ENCODE results near the gene EPHA8.

Gene EPHA8

GRCh38 chr1:22597301-22597965, 34.1 kb downstream of the EPHA8 start:
- no peaks in the 10 kb centered on the region for H3K9me3 ChIP-seq (ENCODE audit: control insufficient read depth, low read length)
- peaks cover 54% of the 10 kb centered on the region for H3K27me3 ChIP-seq (replicated peaks; ENCODE audit: control insufficient read depth, insufficient read depth, low read length)
- no peak overlapping the region for H3K9ac ChIP-seq (ENCODE audit: low read length)
- H3K4me1 ChIP-seq (ENCODE audit: control insufficient read depth, insufficient read depth, low read length), result no peaks in the 10 kb centered on the region
- no peak overlapping the region for H3K4me3 ChIP-seq (ENCODE audit: low read length)
- no peak for DNase-seq (ENCODE audit: low read depth)
- no peaks in the 10 kb centered on the region for H3K36me3 ChIP-seq (ENCODE audit: control insufficient read depth, insufficient read depth, low read length, severe bottlenecking)

GRCh38 chr1:22597996-22598395, 34.7 kb downstream of the EPHA8 start:
- Histone ChIP-seq H3K4me1 (ENCODE audit: control insufficient read depth, insufficient read depth, low read length) (no peaks in the 10 kb centered on the region), H3K9me3 (ENCODE audit: control insufficient read depth, low read length) (no peaks in the 10 kb centered on the region), H3K36me3 (ENCODE audit: control insufficient read depth, insufficient read depth, low read length, severe bottlenecking) (no peaks in the 10 kb centered on the region), H3K4me3 (ENCODE audit: low read length) (no peak overlapping the region), H3K9ac (ENCODE audit: low read length) (no peak overlapping the region), H3K27me3 (replicated peaks; ENCODE audit: control insufficient read depth, insufficient read depth, low read length) (peaks cover 53% of the 10 kb centered on the region)
- no peak for DNase-seq (ENCODE audit: low read depth)

- Histone ChIP-seq H3K9ac (ENCODE audit: low read length) (no peak overlapping the region), H3K36me3 (ENCODE audit: control insufficient read depth, insufficient read depth, low read length, severe bottlenecking) (no peaks in the 10 kb centered on the region), H3K9me3 (ENCODE audit: control insufficient read depth, low read length) (no peaks in the 10 kb centered on the region), H3K4me3 (ENCODE audit: low read length) (no peak overlapping the region), H3K4me1 (ENCODE audit: control insufficient read depth, insufficient read depth, low read length) (no peaks in the 10 kb centered on the region), H3K27me3 (replicated peaks; ENCODE audit: control insufficient read depth, insufficient read depth, low read length) (peaks cover 53% of the 10 kb centered on the region)
- no peak for DNase-seq (ENCODE audit: low read depth)
Observed at GRCh38 chr1:22598736-22599135, 35.4 kb downstream of the EPHA8 start.

- no peaks in the 10 kb centered on the region for H3K4me1 ChIP-seq (ENCODE audit: control insufficient read depth, insufficient read depth, low read length)
- DNase-seq (ENCODE audit: low read depth), result no peak
- no peak overlapping the region for H3K9ac ChIP-seq (ENCODE audit: low read length)
- peaks cover 63% of the 10 kb centered on the region for H3K27me3 ChIP-seq (replicated peaks; ENCODE audit: control insufficient read depth, insufficient read depth, low read length)
- no peak overlapping the region for H3K4me3 ChIP-seq (ENCODE audit: low read length)
- H3K9me3 ChIP-seq (ENCODE audit: control insufficient read depth, low read length), result peaks cover 6% of the 10 kb centered on the region
- no peaks in the 10 kb centered on the region for H3K36me3 ChIP-seq (ENCODE audit: control insufficient read depth, insufficient read depth, low read length, severe bottlenecking)
Observed at GRCh38 chr1:22600071-22600816, 37.0 kb downstream of the EPHA8 start.

- Histone ChIP-seq H3K4me3 (ENCODE audit: low read length) (no peak overlapping the region), H3K9me3 (ENCODE audit: control insufficient read depth, low read length) (peaks cover 6% of the 10 kb centered on the region), H3K4me1 (ENCODE audit: control insufficient read depth, insufficient read depth, low read length) (no peaks in the 10 kb centered on the region), H3K9ac (ENCODE audit: low read length) (no peak overlapping the region), H3K27me3 (replicated peaks; ENCODE audit: control insufficient read depth, insufficient read depth, low read length) (peaks cover 62% of the 10 kb centered on the region), H3K36me3 (ENCODE audit: control insufficient read depth, insufficient read depth, low read length, severe bottlenecking) (no peaks in the 10 kb centered on the region)
- no peak for DNase-seq (ENCODE audit: low read depth)
Observed at GRCh38 chr1:22600817-22601605, 37.7 kb downstream of the EPHA8 start.

- Histone ChIP-seq H3K27me3 (replicated peaks; ENCODE audit: control insufficient read depth, insufficient read depth, low read length) (peaks cover 66% of the 10 kb centered on the region), H3K9me3 (ENCODE audit: control insufficient read depth, low read length) (peaks cover 6% of the 10 kb centered on the region), H3K4me1 (ENCODE audit: control insufficient read depth, insufficient read depth, low read length) (no peaks in the 10 kb centered on the region), H3K4me3 (ENCODE audit: low read length) (no peak overlapping the region), H3K36me3 (ENCODE audit: control insufficient read depth, insufficient read depth, low read length, severe bottlenecking) (no peaks in the 10 kb centered on the region), H3K9ac (ENCODE audit: low read length) (no peak overlapping the region)
- DNase-seq (ENCODE audit: low read depth), result no peak
Observed at GRCh38 chr1:22601610-22602009, 38.3 kb downstream of the EPHA8 start.

GRCh38 chr1:22602060-22602740, 38.9 kb downstream of the EPHA8 start:
- Histone ChIP-seq H3K4me1 (ENCODE audit: control insufficient read depth, insufficient read depth, low read length) (no peaks in the 10 kb centered on the region), H3K4me3 (ENCODE audit: low read length) (no peak overlapping the region), H3K27me3 (replicated peaks; ENCODE audit: control insufficient read depth, insufficient read depth, low read length) (peaks cover 69% of the 10 kb centered on the region), H3K36me3 (ENCODE audit: control insufficient read depth, insufficient read depth, low read length, severe bottlenecking) (no peaks in the 10 kb centered on the region), H3K9me3 (ENCODE audit: control insufficient read depth, low read length) (peaks cover 6% of the 10 kb centered on the region), H3K9ac (ENCODE audit: low read length) (no peak overlapping the region)
- DNase-seq (ENCODE audit: low read depth), result no peak

- no peaks in the 10 kb centered on the region for H3K36me3 ChIP-seq (ENCODE audit: control insufficient read depth, insufficient read depth, low read length, severe bottlenecking)
- no peaks in the 10 kb centered on the region for H3K4me1 ChIP-seq (ENCODE audit: control insufficient read depth, insufficient read depth, low read length)
- peaks cover 74% of the 10 kb centered on the region for H3K27me3 ChIP-seq (replicated peaks; ENCODE audit: control insufficient read depth, insufficient read depth, low read length)
- H3K9ac ChIP-seq (ENCODE audit: low read length), result no peak overlapping the region
- no peak for DNase-seq (ENCODE audit: low read depth)
- H3K9me3 ChIP-seq (ENCODE audit: control insufficient read depth, low read length), result peaks cover 6% of the 10 kb centered on the region
- H3K4me3 ChIP-seq (ENCODE audit: low read length), result no peak overlapping the region
Observed at GRCh38 chr1:22606161-22606560, 42.9 kb downstream of the EPHA8 start.

GRCh38 chr1:22607154-22607553, 43.9 kb downstream of the EPHA8 start:
- Histone ChIP-seq H3K27me3 (replicated peaks; ENCODE audit: control insufficient read depth, insufficient read depth, low read length) (peaks cover 81% of the 10 kb centered on the region), H3K4me1 (ENCODE audit: control insufficient read depth, insufficient read depth, low read length) (no peaks in the 10 kb centered on the region), H3K9ac (ENCODE audit: low read length) (no peak overlapping the region), H3K9me3 (ENCODE audit: control insufficient read depth, low read length) (peaks cover 9% of the 10 kb centered on the region), H3K4me3 (ENCODE audit: low read length) (no peak overlapping the region), H3K36me3 (ENCODE audit: control insufficient read depth, insufficient read depth, low read length, severe bottlenecking) (no peaks in the 10 kb centered on the region)
- DNase-seq (ENCODE audit: low read depth), result peak; percentile 18

GRCh38 chr1:22608361-22608760, 45.1 kb downstream of the EPHA8 start:
- H3K9me3 ChIP-seq (ENCODE audit: control insufficient read depth, low read length), result peaks cover 9% of the 10 kb centered on the region
- H3K9ac ChIP-seq (ENCODE audit: low read length), result no peak overlapping the region
- no peak overlapping the region for H3K4me3 ChIP-seq (ENCODE audit: low read length)
- no peak for DNase-seq (ENCODE audit: low read depth)
- no peaks in the 10 kb centered on the region for H3K36me3 ChIP-seq (ENCODE audit: control insufficient read depth, insufficient read depth, low read length, severe bottlenecking)
- H3K4me1 ChIP-seq (ENCODE audit: control insufficient read depth, insufficient read depth, low read length), result no peaks in the 10 kb centered on the region
- peaks cover 83% of the 10 kb centered on the region for H3K27me3 ChIP-seq (replicated peaks; ENCODE audit: control insufficient read depth, insufficient read depth, low read length)

GRCh38 chr1:22609291-22609690, 46.0 kb downstream of the EPHA8 start:
- Histone ChIP-seq H3K27me3 (replicated peaks; ENCODE audit: control insufficient read depth, insufficient read depth, low read length) (peaks cover 83% of the 10 kb centered on the region), H3K4me1 (ENCODE audit: control insufficient read depth, insufficient read depth, low read length) (no peaks in the 10 kb centered on the region)
- DNase-seq (ENCODE audit: low read depth), result no peak

More at GRCh38 chr1:22609291-22609690, 46.0 kb downstream of the EPHA8 start:
- no peak overlapping the region for H3K4me3 ChIP-seq (ENCODE audit: low read length)
- no peaks in the 10 kb centered on the region for H3K36me3 ChIP-seq (ENCODE audit: control insufficient read depth, insufficient read depth, low read length, severe bottlenecking)
- H3K9me3 ChIP-seq (ENCODE audit: control insufficient read depth, low read length), result peaks cover 9% of the 10 kb centered on the region
- no peak overlapping the region for H3K9ac ChIP-seq (ENCODE audit: low read length)
